GM18520 (cell line): Measurements from ENCODE around the gene DNAJC16.
"Not testable (repeated sequence)": the region's sequence is repeated elsewhere in the genome, so short reads cannot be mapped to it uniquely, and the experiment has no call there.

ENCODE experiments used
- ATAC-seq: cut with Tn5 transposase; IDR thresholded peaks from one replicate; pipeline ENCODE4 v1.9.1; 2021; ENCODE audit not compliant: unreplicated experiment

DNAJC16 gene

GRCh38 chr1:15506831-15507230 lies 19.8 kb upstream of the DNAJC16 start:
- ATAC-seq = no peak

GRCh38 chr1:15507278-15507677 lies 19.4 kb upstream of the DNAJC16 start:
- no peak for ATAC-seq

DNA sequence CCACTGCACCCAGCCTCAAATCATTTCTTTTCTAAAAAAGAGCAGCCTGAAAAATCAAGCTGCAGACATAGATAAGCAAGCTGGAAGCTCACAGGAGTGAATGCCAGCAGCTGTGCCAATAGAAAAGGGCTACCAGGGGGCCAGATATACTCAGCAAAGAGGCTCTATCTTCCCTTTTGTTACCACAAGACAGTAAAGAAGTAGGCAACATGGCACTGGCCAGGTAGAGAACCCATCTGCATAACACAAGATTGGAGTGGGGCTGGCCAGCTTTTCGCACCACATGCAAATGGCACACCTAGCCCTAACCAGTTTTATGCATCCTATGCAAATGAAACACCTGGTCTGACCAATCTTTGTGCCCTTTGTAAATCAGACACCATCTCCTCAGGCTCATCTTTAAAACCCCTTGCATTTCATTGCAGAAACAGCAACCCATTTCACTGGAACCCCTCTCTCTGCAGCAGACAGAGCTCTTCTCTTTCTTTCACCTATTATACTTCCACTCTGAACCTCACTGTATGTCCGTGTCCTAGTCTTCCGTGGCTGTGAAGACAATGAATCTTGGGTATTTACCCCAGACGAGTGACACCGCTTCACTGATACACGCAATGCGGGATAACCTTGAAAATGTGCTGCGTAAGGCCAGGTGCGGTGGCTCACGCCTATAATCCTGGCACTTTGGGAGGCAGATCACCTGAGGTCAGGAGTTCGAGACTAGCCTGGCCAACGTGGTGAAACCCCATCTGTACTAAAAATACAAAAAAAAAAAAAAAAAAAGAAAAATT lies 17.8 kb upstream of the DNAJC16 start:
- ATAC-seq = no peak

GRCh38 chr1:15509586-15509985 lies 17.1 kb upstream of the DNAJC16 start:
- ATAC-seq = no peak

- ATAC-seq = no peak
These were observed 15.8 kb upstream of the DNAJC16 start for GRCh38 chr1:15510611-15511405.

- no peak for ATAC-seq
These were observed 13.5 kb upstream of the DNAJC16 start for GRCh38 chr1:15513192-15513591.

GRCh38 chr1:15513919-15514318 lies 12.7 kb upstream of the DNAJC16 start:
- ATAC-seq = no peak

DNA sequence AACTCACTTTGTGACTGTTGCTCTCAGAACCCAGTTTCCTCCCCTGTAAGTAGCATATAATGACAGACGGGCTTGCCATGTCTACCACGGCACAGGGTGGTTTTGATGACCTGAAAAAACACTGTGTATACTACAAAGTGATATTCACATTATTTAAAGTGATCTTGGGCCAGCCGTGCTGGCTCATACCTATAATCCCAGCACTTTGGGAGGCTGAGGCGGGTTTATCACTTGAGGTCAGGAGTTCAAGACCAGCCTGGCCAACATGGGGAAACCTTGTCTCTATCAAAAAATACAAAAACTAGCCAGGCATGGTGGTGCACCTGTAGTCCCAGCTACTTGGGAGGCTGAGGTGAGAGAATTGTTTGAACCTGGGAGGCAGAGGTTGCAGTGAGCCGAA lies 12.1 kb upstream of the DNAJC16 start:
- ATAC-seq = not testable (repeated sequence)

- ATAC-seq = no peak
These were observed 11.5 kb upstream of the DNAJC16 start for GRCh38 chr1:15515022-15515663.

- ATAC-seq = no peak
These were observed 7.0 kb upstream of the DNAJC16 start for GRCh38 chr1:15519625-15520024.

- not testable (repeated sequence) for ATAC-seq
These were observed 5.3 kb upstream of the DNAJC16 start for GRCh38 chr1:15521206-15521906.

GRCh38 chr1:15522551-15522950 lies 4.1 kb upstream of the DNAJC16 start:
- no peak for ATAC-seq

GRCh38 chr1:15523104-15524020 lies 3.3 kb upstream of the DNAJC16 start:
- ATAC-seq = no peak

- no peak for ATAC-seq
These were observed 2.7 kb upstream of the DNAJC16 start, which contains the start of gene CASP9 for GRCh38 chr1:15524021-15524282. CASP9 (minus strand) TSS chr1:15524215; CDS start chr1:15524200, 15 bp downstream.

DNA sequence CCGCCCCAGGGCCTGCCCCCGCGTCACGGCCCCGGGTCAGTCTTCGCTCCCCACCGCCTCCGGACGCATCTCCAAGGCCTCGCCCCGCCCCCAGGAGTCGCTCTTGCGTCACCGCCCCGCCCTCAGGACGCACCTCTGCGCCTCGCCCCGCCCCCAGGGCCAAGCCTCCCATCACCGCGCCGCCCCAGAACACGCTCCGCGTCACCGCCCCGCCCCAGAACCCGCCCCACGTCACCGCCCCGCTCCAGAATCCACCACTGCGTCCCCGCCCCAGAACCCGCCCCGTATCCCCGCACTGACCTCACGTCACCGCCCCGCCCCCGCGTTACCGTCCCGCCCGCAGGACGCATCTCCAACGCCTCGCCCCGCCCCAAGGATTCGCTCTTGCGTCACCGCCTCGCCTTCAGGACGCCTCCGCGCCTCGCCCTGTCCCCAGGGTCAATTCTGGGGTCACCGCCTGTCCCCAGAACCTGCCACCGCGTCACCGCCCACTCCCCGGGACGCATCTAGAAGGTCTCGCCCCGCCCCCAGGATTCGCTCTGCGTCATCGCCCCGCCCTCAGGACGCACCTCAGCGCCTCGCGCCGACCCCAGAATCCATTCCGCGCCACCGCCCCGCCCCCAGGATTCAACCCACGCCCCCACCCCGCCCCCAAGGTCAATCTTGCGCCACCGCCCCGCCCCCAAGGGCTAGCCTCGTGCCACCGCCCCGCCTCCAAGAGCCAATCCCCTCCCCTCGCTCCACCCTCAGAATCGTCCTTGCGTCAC lies 2.2 kb upstream of the DNAJC16 start:
- peak; percentile 23 for ATAC-seq

DNA sequence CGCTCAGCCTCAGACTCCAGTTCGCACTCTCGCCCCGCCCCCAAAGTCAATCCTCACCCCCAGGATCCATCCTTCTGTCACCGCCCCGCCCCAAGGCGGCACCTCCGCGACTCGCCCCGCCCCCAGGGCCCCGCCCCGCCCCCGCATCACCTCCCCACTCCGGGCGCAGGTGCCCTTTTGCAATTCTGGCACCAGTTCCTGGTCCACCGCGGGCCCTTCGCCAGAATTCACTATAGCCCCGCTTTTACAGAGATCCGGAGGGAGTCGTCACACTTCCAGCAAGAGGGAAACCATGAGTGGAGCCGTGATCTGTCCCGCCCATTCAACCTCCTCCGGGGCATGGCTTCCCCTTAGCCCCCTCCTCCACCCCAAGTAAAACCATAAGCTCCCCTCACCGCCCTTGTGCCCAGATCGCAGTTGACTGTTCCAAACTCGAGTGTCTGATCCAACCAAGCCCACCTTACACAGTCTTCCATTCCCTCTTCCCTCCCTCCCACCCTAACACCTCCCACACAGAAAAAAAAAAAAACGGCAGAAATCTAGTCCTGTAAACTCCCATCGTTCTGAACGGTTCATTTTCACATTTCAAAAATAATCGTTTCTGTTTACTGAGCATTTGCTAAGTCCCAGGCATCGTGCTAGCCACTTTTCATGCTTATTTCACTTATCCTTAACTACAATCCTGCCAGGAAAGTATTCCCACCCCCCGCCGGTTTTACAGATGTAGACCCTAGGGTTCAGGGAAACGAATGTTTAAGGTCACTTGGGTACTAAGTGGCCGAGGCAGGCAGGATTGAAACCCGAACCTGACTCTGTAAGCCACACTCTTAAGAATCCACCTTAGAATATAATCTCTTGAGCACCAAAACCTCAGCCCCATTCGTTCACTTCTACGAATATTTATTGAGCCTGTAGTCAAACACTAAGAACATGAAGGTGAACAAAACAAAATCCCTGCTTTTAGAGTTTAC lies 1.3 kb upstream of the DNAJC16 start:
- ATAC-seq = no peak

- ATAC-seq = no peak
These were observed 593 bp upstream of the DNAJC16 start for GRCh38 chr1:15526021-15526489.

DNA sequence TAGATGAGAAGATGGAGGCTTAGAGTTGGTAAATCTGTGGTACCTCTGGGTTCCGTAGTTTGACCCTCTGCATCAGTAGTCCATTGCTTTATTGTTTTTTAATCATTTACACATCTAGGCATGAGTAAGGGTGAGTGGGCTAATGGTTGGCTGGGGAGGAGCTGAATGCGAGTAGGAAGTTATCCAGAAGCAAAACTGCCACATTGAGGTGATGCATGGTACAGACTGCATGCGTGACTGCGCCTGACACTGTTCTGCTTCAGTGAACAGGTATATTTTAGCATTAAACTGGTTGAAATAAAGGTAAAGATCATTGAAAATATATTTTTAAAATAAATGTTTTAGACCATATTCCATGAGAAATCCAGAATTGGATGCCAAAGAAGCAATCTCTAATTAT lies 4.4 kb downstream of the DNAJC16 start:
- no peak for ATAC-seq
